Neural progenitor cell (in vitro differentiated cells): ENCODE measurements around the gene EMC8.

ENCODE experiments used
- CTCF ChIP-seq: fragments of 200-600 bp; sonication (generic); IDR thresholded peaks from 2 replicates; pipeline ENCODE4 v1.5.1; 2017; ENCODE audit warnings: antibody characterized with exemption, mild to moderate bottlenecking
- EZH2 ChIP-seq: fragments of 200-600 bp; sonication (generic); IDR thresholded peaks from 2 replicates; pipeline ENCODE4 v1.6.1; 2017; ENCODE audit warnings: antibody characterized with exemption, mild to moderate bottlenecking, moderate library complexity
- EZH2phosphoT487 ChIP-seq: fragments of 200-600 bp; sonication (generic); IDR thresholded peaks from 2 replicates; pipeline ENCODE4 v1.6.1; 2017; ENCODE audit warnings: antibody characterized with exemption

DNA sequence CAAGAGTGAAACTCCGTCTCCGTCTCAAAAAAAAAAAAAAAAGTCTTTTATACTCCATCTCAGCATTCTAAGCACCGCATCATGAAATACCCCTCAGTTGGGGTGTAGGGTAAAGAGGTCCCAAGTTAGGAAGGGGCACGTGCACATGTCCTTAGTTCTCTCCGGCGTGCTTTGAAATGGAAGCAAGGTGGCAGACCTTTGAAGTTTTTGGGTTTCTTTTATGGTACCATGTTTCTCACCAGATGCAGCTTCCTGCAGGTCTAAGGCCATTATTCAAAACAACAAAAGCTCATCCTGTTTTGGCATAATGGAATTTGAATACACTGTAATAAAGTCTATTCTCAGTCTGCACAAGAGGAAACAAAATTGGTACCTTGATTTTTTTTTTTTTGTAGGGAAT, 9.6 kb downstream of the EMC8 start:
- no peak for TF ChIP-seq CTCF
- TF ChIP-seq EZH2 = no peak
- TF ChIP-seq EZH2phosphoT487 = no peak
